Measurements from ENCODE around the gene EXOC3L1.

DNA sequence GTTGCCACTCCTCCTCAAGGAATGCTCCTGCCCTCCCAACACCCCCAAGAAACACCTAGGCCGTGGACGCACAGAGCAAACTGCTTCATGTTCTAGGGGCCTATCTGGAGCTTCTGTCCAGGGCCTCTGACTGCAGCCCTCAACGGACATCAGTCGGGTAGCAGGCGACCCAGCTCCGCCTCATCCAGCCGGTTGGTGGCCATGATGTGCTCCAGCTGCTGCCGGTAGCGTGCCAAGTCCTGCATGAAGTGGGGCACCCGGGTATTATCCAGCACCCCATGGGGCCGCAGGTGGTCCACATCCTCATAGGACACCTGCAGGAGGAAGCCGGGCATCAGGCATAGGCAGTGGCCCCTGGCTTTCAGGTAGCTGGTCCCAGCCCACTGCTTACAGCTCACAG, 13.3 kb downstream of the EXOC3L1 start:
- TF ChIP-seq TAF1 (IDR thresholded peaks at IDR 0.05; ENCODE audit: low read depth) (no peak), RAD21 (IDR thresholded peaks at IDR 0.05; ENCODE audit: low read depth) (no peak), EP300 (IDR thresholded peaks at IDR 0.05; ENCODE audit: borderline replicate concordance) (no peak), YY1 (IDR thresholded peaks at IDR 0.05; ENCODE audit: low read depth) (no peak), CREB1 (IDR thresholded peaks at IDR 0.05; ENCODE audit: low read depth) (no peak)
- TF ChIP-seq, protein P1, sequence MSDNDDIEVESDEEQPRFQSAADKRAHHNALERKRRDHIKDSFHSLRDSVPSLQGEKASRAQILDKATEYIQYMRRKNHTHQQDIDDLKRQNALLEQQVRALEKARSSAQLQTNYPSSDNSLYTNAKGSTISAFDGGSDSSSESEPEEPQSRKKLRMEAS (IDR thresholded peaks at IDR 0.05) = no peak
